ENCODE results near the gene SLC49A4.
"Not testable (repeated sequence)": the region's sequence is repeated elsewhere in the genome, so short reads cannot be mapped to it uniquely, and the experiment has no call there.

Gene SLC49A4, protein sequence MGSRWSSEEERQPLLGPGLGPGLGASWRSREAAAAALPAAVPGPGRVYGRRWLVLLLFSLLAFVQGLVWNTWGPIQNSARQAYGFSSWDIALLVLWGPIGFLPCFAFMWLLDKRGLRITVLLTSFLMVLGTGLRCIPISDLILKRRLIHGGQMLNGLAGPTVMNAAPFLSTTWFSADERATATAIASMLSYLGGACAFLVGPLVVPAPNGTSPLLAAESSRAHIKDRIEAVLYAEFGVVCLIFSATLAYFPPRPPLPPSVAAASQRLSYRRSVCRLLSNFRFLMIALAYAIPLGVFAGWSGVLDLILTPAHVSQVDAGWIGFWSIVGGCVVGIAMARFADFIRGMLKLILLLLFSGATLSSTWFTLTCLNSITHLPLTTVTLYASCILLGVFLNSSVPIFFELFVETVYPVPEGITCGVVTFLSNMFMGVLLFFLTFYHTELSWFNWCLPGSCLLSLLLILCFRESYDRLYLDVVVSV

DNA sequence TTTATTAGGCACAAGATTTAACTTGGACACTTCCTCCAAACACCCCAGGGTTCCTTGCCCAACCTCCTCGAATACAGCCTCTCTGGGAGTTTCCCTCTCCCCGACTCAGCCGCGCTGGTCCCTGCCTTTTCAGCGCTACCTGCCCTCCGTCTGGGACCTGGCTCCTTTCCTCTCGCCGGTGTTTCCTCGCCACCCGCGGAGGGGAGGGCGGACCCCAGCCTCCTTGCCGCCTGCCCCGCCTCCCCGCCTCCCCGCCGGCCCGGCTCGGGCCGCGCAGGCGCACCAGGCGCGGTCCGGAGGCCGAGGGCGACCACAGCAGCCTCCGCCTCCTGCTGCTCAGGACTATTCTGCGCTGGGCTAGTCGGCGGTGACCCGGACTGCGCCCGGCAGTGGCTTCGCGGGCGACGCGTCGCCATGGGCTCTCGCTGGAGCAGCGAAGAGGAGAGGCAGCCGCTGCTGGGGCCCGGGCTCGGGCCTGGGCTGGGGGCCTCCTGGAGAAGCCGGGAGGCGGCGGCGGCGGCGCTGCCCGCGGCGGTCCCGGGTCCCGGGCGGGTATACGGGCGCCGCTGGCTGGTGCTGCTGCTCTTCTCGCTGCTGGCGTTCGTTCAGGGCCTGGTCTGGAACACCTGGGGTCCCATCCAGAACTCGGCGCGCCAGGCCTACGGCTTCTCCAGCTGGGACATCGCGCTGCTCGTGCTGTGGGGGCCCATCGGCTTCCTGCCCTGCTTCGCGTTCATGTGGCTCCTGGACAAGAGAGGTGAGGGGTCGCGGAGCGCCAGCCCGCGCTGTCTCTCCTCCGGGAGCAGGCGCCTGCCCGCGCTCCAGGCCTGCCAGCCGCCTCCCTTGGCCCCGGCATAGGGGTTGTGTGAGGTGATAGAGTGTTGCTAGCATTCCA is at the start of gene SLC49A4:
TSS of gene SLC49A4 (plus strand) at position 291 of the 895 bp plus-strand sequence. CDS start at position 415, 124 bp downstream.
- DNase-seq: no peak

DNA sequence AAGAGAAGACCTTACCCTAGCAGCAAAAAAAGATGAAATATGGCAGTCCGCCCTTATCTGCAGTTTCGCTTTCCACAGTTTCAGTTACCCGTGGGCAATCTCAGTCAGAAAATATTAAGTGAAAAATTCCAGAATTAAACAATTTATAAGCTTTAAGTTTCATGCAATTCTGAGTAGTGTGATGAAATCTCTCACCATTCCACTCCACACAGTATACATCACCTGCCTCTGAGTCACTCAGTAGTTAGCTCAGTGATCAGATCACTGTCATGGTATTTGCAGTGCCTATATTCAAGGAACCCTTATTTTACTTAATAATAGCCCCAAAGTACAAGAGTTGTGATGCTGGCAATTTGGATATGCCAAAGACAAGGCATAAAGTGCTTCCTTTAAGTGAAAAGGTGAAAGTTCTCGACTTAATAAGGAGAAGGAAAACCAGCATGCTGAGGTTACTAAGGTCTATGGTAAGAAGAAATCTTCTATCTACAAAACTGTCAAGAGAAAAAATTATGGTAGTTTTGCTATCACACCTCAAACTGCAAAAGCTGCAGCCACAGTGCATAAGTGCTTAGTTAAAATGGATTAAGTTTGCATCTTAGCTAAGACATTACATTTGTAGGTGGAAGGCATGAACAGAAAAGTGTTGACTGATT is 49.4 kb upstream of the SLC49A4 start:
- DNase-seq: no peak

DNA sequence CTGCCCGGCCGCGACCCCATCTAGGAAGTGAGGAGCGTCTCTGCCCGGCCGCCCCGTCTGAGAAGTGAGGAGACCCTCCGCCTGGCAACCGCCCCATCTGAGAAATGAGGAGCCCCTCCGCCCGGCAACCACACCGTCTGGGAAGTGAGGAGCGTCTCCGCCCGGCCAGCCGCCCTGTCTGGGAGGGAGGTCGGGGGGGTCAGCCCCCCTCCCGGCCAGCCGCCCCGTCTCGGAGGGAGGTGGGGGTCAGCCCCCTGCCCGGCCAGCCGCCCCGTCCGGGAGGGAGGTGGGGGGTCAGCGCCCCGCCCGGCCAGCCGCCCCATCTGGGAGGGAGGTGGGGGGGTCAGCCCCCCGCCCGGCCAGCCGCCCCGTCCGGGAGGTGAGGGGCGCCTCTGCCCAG is 47.6 kb upstream of the SLC49A4 start:
- DNase-seq: not testable (repeated sequence)

DNA sequence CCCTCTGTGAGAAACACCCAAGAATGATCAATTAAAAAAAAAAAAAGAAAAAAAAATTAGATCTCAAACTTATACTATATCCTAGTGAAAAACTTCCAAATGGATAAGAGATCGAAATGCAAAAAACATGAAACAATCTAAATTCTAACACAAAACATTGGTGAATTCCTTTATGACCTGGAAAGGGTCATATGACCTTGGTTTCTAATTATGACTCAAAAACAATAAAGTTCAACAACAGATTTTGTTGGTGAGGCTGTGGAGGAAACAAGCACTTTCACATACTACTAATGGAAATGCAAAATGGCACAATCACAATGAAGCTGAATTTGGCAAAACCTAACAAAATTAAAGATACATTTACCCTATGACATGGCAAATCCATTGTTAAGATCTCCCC is 46.5 kb upstream of the SLC49A4 start:
- no peak for DNase-seq

DNA sequence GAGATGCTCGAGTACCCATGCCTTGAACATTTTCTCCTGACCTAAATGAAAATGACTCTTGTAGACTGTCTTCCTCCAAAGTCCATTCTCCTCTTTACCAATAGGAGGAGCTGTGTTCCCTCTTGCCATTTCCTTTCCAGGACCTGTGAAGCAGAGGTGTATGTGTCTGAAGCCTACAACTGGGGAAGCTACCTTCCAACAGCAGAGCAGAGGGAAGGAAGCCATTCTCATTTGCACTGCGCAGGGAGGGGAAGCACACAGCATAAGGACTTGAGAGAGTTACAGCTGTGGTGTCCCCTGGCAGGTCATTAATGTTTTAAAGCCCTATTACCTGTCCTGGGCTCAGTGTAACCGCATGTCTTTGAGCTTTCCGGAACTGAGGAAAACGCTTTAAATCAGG is 39.9 kb upstream of the SLC49A4 start:
- DNase-seq: no peak

DNA sequence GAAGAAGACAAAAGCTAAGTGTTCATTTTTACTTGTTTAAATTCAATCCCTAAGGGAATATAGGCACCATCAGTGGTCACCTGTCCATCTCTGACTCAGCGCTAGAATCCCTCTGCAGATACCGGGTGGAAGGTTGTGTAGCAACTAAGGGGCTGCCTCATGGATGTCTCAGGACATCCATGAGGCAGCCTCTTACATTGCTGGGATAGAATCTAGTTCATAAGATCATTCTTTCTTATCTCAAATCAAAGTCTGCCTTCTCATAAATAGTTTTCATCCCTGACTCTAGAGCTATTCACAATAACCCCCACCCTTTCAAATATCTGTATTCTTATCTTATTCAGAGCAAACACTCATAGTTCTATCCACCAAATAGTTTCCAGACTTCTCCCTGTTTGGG is 39.4 kb upstream of the SLC49A4 start:
- no peak for DNase-seq

DNA sequence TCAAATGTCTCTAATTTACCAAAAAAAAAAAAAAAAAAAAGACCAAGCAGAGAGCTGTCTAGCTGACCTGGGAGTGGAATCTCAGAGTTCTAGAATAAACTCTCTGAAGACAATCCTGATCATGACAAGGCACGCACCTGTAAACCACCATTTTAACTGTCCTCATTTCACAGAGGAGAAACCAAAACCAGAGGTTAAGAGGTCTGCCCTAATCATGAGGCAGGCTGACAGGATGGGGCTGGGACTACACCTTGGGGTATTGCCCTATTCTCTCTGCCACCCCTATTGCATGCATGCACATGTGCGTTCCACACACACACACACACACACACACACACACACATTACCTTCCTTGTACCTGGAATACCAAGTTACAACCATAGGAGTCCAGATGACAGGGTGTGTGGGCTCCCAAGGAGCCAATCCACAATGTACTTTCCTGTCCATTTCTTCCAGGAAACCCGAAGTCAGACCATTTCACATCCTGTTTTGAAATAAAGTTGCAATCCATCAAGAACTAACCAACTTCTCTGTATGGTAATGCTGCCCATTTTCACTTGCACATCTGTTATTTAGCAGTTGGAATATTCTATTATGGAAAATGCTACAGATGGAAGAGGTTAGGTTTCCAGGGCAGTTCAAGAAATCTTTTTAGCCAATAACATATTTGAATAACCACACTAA is 35.9 kb upstream of the SLC49A4 start:
- DNase-seq: no peak

DNA sequence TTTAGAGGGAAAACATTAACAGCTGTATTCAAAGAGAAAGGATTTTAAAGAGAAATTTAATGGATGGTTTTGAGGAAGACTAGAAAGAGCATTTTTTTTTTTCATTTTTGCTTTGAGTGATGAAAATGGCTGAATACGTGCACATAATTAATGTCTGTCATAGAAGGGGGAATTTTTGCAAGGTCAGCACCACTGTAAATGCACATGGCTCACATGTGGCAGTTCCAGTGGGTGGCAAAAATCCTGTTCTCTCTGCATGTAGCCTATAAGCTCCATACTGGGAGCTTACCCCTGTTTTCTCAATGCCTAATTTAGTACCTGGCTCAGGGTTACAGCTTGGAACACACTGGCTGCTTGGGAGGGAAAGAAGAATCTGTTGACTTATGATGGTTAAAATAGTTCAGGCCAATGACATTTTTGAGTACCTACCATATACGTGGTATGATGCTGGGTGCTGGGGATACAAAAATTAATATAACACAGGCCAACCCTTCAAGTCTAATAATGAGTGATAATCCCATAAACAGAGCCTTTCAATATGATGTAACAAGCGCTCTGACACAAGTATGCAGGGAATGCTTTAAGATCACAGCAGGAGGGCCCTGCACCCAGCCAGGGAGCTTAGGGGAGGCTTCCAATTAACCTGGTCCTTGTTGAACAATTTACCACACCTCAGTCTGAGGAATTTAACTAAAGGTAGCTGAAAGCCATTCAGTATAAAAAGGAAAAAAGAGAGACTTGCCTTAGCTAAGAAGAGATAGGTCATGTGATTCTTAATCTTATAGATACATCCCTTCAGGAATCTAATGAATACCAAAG is 34.2 kb upstream of the SLC49A4 start:
- no peak for DNase-seq

DNA sequence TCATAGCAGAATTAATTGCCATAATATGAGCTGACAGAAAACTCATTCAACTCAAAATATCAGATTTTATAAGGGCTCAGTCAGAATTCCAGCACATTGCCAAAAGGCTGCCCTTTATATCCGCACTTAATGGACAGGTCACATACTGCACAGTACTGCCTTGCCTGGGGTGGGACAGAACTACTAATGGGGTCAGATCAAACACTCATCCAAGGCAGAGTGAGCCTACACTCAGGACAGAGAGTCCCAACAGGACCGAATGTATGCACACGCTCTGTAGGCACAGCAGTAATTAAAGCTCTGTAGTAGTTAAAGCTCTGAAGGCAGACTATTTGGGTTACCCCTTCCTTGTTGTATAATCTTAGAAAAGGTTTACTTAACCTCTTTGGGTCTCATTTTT is 28.4 kb upstream of the SLC49A4 start:
- DNase-seq: no peak

DNA sequence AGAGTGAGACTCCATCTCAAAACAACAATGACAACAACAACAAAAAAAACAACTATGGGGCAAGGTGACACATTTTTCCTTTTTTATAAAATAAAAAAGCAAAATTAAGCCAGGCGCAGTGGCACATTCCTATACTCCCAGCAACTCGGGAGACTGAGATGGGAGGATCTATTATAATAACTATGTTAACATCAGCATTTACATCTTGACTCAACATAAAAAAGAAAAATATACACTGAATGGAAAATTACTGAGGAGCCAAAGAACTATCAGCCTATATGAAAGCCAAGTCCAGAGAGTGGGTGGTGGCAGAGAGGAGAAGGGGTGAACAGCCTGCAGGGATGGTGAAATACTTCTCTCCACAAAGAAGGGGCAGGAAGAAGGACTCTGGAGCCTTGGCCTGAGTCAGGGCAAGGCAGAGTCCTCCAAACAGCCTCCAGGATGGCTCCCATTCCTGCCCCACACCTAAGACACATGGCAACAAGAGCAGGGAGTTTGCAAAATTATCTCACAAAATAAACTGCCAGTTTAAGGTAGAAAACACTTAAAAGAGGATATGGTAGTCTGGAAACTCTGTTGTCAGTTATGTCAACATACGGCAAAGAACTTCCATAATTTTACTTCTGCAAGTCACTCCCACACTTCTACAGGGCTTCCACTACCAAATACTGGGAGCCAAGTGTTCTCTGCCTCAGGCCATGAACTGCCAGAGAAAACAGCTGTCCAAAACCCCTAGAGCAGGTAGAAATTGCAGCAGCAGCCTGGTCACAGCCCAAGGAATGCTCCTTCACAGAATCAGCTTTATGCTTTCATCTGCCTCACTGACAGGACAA is 27.1 kb upstream of the SLC49A4 start:
- no peak for DNase-seq

DNA sequence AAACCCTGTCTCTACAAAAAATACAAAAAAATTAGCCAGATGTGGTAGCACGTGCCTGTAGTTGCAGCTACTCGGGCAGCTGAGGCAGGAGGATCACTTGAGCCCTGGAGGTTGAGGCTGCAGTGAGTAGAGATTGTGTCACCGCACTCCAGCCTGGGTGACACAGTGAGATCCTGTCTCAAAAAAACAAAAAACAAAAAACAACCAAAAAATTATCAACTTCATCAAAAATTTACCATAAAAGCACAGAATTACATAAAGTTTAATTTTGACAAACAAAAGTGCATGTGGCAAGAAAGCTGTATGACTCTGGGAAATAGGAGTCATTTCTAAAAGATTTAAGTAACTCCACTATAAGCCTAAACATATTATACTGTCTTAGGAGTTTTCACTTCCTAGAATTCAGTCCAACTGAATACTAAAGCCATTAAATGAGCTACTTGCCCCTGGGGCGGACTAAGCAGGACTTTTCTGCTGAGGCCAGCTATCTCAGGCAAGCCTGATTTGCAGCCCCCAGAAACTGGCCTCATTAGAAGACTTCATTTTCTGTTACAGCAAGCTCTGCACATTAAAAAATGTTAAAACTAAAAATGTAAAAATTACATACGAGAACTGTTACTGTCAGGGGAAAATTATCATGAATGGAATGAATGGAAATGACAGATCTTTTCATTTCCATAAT is 24.2 kb upstream of the SLC49A4 start:
- no peak for DNase-seq

DNA sequence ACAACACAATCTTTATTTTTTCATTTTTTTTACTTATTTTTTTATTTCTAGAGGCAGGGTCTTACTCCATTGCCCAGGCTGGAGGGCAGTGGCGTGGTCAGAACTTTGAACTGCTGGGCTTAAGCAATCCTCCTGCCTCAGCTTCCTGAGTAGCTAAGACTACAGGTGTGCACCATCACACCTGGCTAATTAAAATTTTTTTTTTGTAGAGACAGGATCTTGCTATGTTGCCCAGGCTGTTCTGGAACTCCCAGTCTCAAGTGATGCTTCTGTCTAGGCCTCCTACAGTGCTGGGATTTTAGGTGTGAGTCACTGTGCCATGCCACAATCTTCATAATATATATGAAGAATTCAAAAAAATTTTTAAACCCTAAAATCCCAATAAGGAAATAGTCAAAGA is 22.0 kb upstream of the SLC49A4 start:
- DNase-seq: no peak

DNA sequence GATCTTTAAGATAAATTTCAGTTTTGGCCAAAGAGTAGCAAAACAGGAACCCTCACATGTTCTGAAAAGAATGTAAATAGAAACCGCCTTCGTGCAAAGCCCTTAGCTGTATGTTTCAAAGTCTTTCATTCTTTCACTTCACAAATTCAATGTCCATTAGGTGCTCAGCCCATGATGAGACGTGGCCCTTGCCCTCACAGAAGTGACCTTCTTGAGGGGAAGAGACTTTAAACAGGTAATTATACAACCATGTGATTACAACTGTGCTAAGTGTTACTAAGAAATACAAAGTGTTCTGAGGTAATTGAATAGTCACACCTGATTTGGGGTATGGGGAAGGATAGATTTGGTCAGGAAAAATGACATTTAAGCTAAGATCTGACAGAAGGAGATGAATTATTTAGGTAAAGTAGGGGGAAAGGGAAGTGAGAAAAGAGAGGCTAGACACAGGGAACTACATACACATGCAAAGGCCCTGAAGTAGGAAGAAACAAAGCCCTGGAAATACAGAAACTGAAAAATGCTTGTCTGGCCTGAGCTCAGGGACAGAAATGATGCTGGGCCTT is 20.8 kb upstream of the SLC49A4 start:
- DNase-seq: no peak

DNA sequence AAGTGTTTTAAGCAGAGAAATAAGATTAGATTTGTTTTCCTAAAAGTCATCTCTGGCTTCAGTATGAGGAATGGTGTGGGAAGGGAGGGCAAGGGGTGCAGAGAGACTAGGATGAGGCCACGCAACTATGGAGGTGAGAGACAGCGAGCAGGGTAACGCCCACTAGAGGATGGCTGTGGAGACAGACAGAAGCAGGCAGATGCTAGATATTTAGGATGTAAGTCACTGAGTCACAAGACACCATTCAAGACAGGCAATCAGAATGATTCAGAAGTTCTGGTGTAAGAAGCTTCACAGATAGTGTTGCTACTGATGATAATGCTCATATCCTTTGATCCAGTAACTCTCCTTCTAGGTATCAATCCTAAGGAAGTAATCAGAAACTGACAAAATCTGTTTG is 20.3 kb upstream of the SLC49A4 start:
- no peak for DNase-seq

DNA sequence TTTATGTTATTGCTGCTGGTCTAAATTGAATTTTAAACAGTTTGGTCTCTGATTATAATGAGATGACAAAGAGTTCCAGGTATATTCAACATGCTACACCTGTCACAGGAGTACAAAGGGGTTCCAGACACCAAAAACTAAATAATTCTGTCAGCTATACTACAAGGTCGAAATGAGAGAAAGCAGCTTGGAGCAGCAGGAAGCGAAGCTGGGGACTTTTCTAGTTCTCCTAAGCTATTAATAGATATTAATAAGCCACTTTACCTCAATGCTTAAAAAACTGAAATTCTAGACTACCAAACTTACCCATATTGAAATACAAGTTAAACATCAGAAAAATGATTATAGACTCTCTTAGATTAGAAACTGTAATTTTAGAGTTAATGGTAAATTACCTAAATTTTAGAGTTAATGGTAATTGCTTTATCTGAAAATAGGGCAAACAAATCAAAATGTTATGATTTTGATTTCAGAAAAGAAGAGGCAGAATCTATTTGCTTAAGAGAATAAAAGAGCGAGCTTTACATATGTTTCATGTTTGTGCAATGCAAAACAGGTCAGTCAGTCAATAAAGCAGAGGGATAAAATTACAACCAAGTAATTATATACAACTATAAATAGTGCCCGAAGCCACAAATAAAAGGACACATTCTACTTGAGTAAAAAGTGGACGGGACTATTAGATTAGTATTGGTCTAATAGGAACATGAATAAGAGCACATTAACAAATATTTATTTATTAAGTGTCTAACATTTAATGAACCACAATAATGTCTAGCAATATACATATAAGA is 18.0 kb upstream of the SLC49A4 start:
- no peak for DNase-seq

DNA sequence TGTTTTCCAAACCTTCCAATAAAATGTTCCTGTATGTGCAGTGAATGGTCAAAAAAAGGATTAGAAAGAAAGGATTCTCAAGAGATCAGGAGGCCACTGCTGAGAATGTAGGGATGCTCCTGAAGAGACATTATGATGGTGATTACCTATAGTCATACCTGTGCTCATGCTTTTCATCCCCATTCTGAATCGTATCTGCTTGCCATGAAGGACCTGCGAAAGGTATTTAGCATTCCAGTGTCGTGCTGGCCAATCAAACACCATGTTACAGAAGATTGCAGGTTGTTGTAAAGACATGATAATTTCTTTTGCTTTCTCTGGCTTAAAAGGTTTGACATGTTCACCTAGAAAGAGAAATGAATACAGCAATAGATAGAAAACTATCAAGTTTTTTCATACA is 17.3 kb upstream of the SLC49A4 start:
- DNase-seq: no peak

DNA sequence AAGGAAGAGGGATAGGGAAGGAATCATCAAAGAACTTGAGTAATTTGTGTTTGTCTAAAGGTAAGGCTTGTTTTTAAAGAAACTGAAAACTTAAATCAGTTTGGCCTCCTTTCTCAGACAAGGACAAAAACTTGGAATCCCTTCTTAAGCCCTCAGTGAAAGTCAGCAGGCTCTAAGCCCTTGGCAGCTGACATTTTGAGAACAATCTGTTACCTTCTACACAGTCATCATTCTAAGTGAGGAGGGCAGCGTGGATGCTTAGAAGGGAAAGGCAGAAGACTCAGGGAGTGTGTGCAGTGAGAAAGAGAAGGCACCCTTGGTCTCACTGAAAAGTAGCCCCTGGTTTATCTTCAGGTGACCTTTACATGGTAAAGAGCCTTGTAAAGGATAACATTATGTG is 12.1 kb upstream of the SLC49A4 start:
- DNase-seq: no peak

DNA sequence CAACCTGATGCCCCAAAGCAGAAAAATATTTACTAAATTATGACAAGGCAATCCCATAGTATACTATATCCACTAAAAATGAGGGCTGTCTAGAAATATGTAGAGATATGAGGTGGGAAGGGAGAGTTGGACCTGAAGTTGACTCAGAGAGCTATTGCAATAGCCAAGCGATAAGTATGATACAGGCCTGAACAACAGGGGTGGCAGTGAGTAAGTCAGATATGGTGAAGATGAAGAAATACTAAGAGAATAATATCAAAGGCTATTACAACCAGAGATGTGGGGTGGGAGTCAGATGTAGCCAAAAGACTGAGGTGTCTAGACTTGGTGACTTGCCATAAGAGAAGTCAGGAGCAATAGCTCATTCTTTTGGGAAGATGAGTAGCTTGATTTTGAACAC is 10.4 kb upstream of the SLC49A4 start:
- DNase-seq: no peak

DNA sequence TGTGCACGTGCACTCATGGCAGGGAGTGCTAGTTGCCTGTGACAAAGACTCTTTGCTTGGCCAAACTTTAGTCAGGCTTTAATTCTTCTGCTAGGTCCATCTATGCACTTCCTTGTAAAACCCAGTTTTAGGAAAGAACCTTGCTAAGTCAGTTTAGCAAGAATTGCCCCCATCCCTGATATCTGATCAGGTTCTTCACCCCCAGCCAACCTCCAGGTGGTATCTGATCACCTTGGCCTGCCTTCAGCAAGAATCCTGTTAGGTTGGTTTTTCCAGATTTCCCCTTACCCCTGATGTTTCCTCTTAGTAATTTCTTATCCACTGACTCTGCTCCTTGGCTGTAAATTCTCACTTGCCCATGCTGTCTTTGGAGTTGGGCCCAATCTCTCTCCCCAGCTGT is 9.6 kb upstream of the SLC49A4 start:
- DNase-seq: no peak
